Measurements from ENCODE around the gene CD300H. TPM values are rescaled to one million over a fixed set of nuclear protein-coding genes. Genes with fewer than 3 reads are reported as not detected.

The CD300H gene
- total RNA-seq, 1 experiment from 2014 or later, result not detected

DNA sequence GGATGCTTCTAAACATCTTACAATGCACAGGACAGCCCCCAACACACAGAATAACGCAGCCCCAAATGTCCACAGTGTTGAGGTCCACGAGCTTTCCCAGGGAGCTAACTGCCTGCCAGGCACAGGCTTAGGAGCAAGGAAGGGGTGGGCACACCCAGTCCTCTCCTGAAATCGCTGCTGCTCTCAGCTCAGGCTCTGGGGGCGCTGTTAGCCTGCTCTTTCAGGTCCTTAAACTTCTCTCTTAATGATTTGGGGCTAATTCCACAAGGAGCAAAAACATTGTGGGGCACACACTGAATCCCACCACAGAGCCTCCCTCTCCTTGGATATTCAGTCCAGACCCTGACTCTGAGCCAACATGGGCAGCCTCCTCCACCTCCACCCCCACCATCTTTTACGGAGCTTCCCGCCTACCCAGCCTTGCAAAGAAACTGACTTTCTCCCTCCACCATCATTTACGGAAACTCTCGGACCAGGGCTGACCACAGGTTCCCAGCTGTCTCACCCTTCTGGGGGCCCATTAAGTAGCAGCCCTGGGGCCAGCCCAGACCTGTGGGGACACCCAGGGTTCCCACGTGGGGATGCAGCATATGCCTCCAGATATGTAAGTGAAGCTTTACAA lies 1.1 kb downstream of the CD300H start:
- peaks cover 11% of the 10 kb centered on the region; the same call in 1 of the 2 replicates for H3K4me1 ChIP-seq (ENCODE audit: control insufficient read depth, insufficient read depth, low read length)
- H3K27ac ChIP-seq (ENCODE audit: low read length), result no peak overlapping the region
- no TSS peak for BruUV-seq (replicated peaks)
- ChIA-PET POLR2A (interaction anchor here (0.6 kb wide), 1 partner anchor 208 kb away, joined by 9 read pairs; no protein-coding TSS in a partner anchor), CTCF (interaction anchor here (0.6 to 1.9 kb wide), 13 partner anchors 9 to 170 kb away, joined by 3 to 10 read pairs (median 3); partner anchors contain the start of gene CD300C)
- H3K9me3 ChIP-seq (ENCODE audit: control insufficient read depth, insufficient read depth, low read depth, low read length), result no peaks in the 10 kb centered on the region
- ATAC-seq (peak; percentile 58), DNase-seq (ENCODE audit: low read depth, low spot score) (peak; percentile 27)
- no peak for TF ChIP-seq SIN3A (IDR thresholded peaks at IDR 0.05; ENCODE audit: borderline replicate concordance, insufficient read depth, low read depth, low read length)
- TF ChIP-seq, protein P1, sequence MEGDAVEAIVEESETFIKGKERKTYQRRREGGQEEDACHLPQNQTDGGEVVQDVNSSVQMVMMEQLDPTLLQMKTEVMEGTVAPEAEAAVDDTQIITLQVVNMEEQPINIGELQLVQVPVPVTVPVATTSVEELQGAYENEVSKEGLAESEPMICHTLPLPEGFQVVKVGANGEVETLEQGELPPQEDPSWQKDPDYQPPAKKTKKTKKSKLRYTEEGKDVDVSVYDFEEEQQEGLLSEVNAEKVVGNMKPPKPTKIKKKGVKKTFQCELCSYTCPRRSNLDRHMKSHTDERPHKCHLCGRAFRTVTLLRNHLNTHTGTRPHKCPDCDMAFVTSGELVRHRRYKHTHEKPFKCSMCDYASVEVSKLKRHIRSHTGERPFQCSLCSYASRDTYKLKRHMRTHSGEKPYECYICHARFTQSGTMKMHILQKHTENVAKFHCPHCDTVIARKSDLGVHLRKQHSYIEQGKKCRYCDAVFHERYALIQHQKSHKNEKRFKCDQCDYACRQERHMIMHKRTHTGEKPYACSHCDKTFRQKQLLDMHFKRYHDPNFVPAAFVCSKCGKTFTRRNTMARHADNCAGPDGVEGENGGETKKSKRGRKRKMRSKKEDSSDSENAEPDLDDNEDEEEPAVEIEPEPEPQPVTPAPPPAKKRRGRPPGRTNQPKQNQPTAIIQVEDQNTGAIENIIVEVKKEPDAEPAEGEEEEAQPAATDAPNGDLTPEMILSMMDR (IDR thresholded peaks at IDR 0.05), result peak; percentile 92
- H3K36me3 ChIP-seq (ENCODE audit: control insufficient read depth, insufficient read depth, low read length), result no peaks in the 10 kb centered on the region
- in situ Hi-C loops (cut with HindIII; ENCODE audit: low pct_unique_long_range_greater_than_20kb, low sequenced_read_pairs), result no loop called here
- intact Hi-C loops (cut with micrococcal nuclease; ENCODE audit: unreplicated experiment), result loop anchor here (5.0 kb wide), 1 partner anchor 171 kb away; the partner anchor contains the start of gene RAB37
- no peak overlapping the region for H3K4me3 ChIP-seq (ENCODE audit: low read depth in 2 of 2, low read length in 2 of 2)
- peaks cover 4% of the 10 kb centered on the region; the same call in 1 of the 2 replicates for H3K27me3 ChIP-seq (ENCODE audit: control insufficient read depth, insufficient read depth, low read length)

DNA sequence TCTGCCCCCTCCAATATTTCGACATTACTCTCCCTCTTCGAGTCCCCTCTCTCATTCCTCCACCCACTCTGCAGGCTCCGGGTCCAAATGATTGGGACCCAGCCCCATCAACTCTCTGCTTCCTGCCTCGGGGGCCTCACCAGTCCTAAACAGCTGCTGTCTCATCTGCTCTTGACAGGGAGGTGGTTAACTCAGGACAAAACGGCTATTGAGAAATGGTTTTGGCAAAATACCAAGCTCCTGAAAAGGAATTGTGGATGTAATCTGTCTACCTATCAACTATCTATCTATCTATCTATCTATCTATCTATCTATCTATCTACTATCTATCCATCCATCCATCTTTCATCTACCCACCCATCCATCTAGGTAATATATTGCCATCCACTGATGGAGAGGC lies 2.2 kb downstream of the CD300H start:
- no peak for DNase-seq (ENCODE audit: low read depth, low spot score)
- Histone ChIP-seq H3K4me3 (ENCODE audit: low read depth in 2 of 2, low read length in 2 of 2) (no peak overlapping the region), H3K27ac (ENCODE audit: low read length) (no peak overlapping the region), H3K36me3 (ENCODE audit: control insufficient read depth, insufficient read depth, low read length) (no peaks in the 10 kb centered on the region), H3K9me3 (ENCODE audit: control insufficient read depth, insufficient read depth, low read depth, low read length) (no peaks in the 10 kb centered on the region), H3K4me1 (ENCODE audit: control insufficient read depth, insufficient read depth, low read length) (peaks cover 11% of the 10 kb centered on the region; the same call in 1 of the 2 replicates), H3K27me3 (ENCODE audit: control insufficient read depth, insufficient read depth, low read length) (peaks cover 4% of the 10 kb centered on the region; the same call in 1 of the 2 replicates)
- intact Hi-C loops (cut with micrococcal nuclease; ENCODE audit: unreplicated experiment), result loop anchor here (5.0 kb wide), 1 partner anchor 172 kb away; the partner anchor contains the start of gene RAB37
- BruUV-seq (replicated peaks), result no TSS peak
- POLR2A ChIA-PET, result no interaction called here
- TF ChIP-seq TCF7L2 (IDR thresholded peaks at IDR 0.05; ENCODE audit: low read depth, low read length), result no peak
- CTCF ChIA-PET, result interaction anchor here (0.7 kb wide), 1 partner anchor 10 kb away, joined by 4 read pairs; no protein-coding TSS in a partner anchor
- ATAC-seq, result no peak
- in situ Hi-C loops (cut with HindIII; ENCODE audit: low pct_unique_long_range_greater_than_20kb, low sequenced_read_pairs), result no loop called here

- Histone ChIP-seq H3K27ac (ENCODE audit: low read length) (no peak overlapping the region), H3K9me3 (ENCODE audit: control insufficient read depth, insufficient read depth, low read depth, low read length) (no peaks in the 10 kb centered on the region), H3K4me1 (ENCODE audit: control insufficient read depth, insufficient read depth, low read length) (no peaks in the 10 kb centered on the region), H3K4me3 (ENCODE audit: low read depth in 2 of 2, low read length in 2 of 2) (no peak overlapping the region), H3K36me3 (ENCODE audit: control insufficient read depth, insufficient read depth, low read length) (no peaks in the 10 kb centered on the region), H3K27me3 (ENCODE audit: control insufficient read depth, insufficient read depth, low read length) (peaks cover 4% of the 10 kb centered on the region; the same call in 1 of the 2 replicates)
- TF ChIP-seq SIN3A (IDR thresholded peaks at IDR 0.05; ENCODE audit: borderline replicate concordance, insufficient read depth, low read depth, low read length), result no peak
- TF ChIP-seq, protein P1 (IDR thresholded peaks at IDR 0.05), result no peak
- TF ChIP-seq, protein P2, sequence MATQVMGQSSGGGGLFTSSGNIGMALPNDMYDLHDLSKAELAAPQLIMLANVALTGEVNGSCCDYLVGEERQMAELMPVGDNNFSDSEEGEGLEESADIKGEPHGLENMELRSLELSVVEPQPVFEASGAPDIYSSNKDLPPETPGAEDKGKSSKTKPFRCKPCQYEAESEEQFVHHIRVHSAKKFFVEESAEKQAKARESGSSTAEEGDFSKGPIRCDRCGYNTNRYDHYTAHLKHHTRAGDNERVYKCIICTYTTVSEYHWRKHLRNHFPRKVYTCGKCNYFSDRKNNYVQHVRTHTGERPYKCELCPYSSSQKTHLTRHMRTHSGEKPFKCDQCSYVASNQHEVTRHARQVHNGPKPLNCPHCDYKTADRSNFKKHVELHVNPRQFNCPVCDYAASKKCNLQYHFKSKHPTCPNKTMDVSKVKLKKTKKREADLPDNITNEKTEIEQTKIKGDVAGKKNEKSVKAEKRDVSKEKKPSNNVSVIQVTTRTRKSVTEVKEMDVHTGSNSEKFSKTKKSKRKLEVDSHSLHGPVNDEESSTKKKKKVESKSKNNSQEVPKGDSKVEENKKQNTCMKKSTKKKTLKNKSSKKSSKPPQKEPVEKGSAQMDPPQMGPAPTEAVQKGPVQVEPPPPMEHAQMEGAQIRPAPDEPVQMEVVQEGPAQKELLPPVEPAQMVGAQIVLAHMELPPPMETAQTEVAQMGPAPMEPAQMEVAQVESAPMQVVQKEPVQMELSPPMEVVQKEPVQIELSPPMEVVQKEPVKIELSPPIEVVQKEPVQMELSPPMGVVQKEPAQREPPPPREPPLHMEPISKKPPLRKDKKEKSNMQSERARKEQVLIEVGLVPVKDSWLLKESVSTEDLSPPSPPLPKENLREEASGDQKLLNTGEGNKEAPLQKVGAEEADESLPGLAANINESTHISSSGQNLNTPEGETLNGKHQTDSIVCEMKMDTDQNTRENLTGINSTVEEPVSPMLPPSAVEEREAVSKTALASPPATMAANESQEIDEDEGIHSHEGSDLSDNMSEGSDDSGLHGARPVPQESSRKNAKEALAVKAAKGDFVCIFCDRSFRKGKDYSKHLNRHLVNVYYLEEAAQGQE (IDR thresholded peaks at IDR 0.05; ENCODE audit: insufficient read depth in 1 of 2, low read depth in 2 of 2, low read length in 1 of 2), result no peak
- POLR2A ChIA-PET, result no interaction called here
- in situ Hi-C loops (cut with HindIII; ENCODE audit: low pct_unique_long_range_greater_than_20kb, low sequenced_read_pairs), result no loop called here
- DNase-seq (ENCODE audit: low read depth, low spot score), result no peak
- CTCF ChIA-PET, result no interaction called here
- intact Hi-C loops (cut with micrococcal nuclease; ENCODE audit: unreplicated experiment), result no loop called here
- no TSS peak for BruUV-seq (replicated peaks)
- ATAC-seq, result no peak
Measured at GRCh38 chr17:74563358-74563757, 4.0 kb downstream of the CD300H start.
